H9 (cell line): ENCODE measurements around the gene DTWD2. TPM values are rescaled to one million over a fixed set of nuclear protein-coding genes. Genes with fewer than 3 reads are reported as not detected.

Source experiments
- DNase-seq: peaks from one replicate; pipeline ENCODE4 v3.0.0-alpha.2; 2017
- H2AFZ ChIP-seq: one replicate; pipeline ENCODE4 v1.6.1; 2013; ENCODE audit warnings: mild to moderate bottlenecking, low read length, control low read depth, moderate library complexity
- H2AK5ac ChIP-seq: 2 replicates; pipeline ENCODE4 v1.6.1; 2013; ENCODE audit warnings: low read length, control low read depth, mixed read lengths; ENCODE audit not compliant: insufficient read length
- H2BK120ac ChIP-seq: one replicate; pipeline ENCODE4 v1.6.1; 2013; ENCODE audit warnings: low read depth, mild to moderate bottlenecking, low read length, control low read depth, inconsistent platforms; ENCODE audit not compliant: poor library complexity, severe bottlenecking
- H2BK12ac ChIP-seq: 2 replicates; pipeline ENCODE4 v1.6.1; 2013; ENCODE audit warnings: low read length, control low read depth, mixed read lengths, low read depth; ENCODE audit not compliant: insufficient read length
- H2BK15ac ChIP-seq: 2 replicates; pipeline ENCODE4 v1.6.1; 2013; ENCODE audit warnings: low read depth, low read length, control low read depth
- H2BK20ac ChIP-seq: one replicate; pipeline ENCODE4 v1.6.1; 2013; ENCODE audit warnings: low read depth, mild to moderate bottlenecking, low read length, control low read depth, inconsistent platforms; ENCODE audit not compliant: poor library complexity, severe bottlenecking
- H2BK5ac ChIP-seq: 2 replicates; pipeline ENCODE4 v1.6.1; 2013; ENCODE audit warnings: low read length, control low read depth, mixed read lengths; ENCODE audit not compliant: insufficient read length
- H3K14ac ChIP-seq: 2 replicates; pipeline ENCODE4 v1.6.1; 2013; ENCODE audit warnings: low read length, control low read depth; ENCODE audit not compliant: insufficient read depth
- H3K18ac ChIP-seq: 2 replicates; pipeline ENCODE4 v1.6.1; 2013; ENCODE audit warnings: low read depth, mild to moderate bottlenecking, mixed read lengths, low read length, control low read depth; ENCODE audit not compliant: insufficient read length
- H3K23ac ChIP-seq: 2 replicates; pipeline ENCODE4 v1.6.1; 2013; ENCODE audit warnings: low read length, control low read depth, mixed read lengths, low read depth; ENCODE audit not compliant: insufficient read length
- H3K23me2 ChIP-seq: 2 replicates; pipeline ENCODE4 v1.6.1; 2013; ENCODE audit warnings: low read depth, mild to moderate bottlenecking, mixed read lengths, low read length, control low read depth; ENCODE audit not compliant: insufficient read length, poor library complexity, severe bottlenecking
- H3K27ac ChIP-seq: 2 replicates; pipeline ENCODE4 v1.5.1; 2013; ENCODE audit warnings: low read length, control low read depth, mixed read lengths, low read depth; ENCODE audit not compliant: insufficient read length
- H3K27me3 ChIP-seq: 2 replicates; pipeline ENCODE4 v1.6.1; 2013; ENCODE audit warnings: low read length, control low read depth, inconsistent platforms; ENCODE audit not compliant: insufficient read depth
- H3K4ac ChIP-seq: 2 replicates; pipeline ENCODE4 v1.6.1; 2013; ENCODE audit warnings: low read depth, mild to moderate bottlenecking, control low read depth, inconsistent platforms, low read length, moderate library complexity
- H3K4me1 ChIP-seq: 2 replicates; pipeline ENCODE4 v1.6.1; 2013; ENCODE audit warnings: low read length, control low read depth, inconsistent platforms; ENCODE audit not compliant: insufficient read depth
- H3K4me2 ChIP-seq: 2 replicates; pipeline ENCODE4 v1.6.1; 2013; ENCODE audit warnings: low read length, control low read depth, mixed read lengths; ENCODE audit not compliant: insufficient read length, insufficient read depth
- H3K56ac ChIP-seq: 2 replicates; pipeline ENCODE4 v1.6.1; 2013; ENCODE audit warnings: low read depth, mild to moderate bottlenecking, mixed read lengths, low read length, control low read depth; ENCODE audit not compliant: insufficient read length
- H3K79me1 ChIP-seq: 2 replicates; pipeline ENCODE4 v1.6.1; 2013; ENCODE audit warnings: low read depth, mild to moderate bottlenecking, moderate library complexity, low read length, control low read depth, inconsistent platforms; ENCODE audit not compliant: insufficient read depth, poor library complexity, severe bottlenecking
- H3K79me2 ChIP-seq: 2 replicates; pipeline ENCODE4 v1.6.1; 2013; ENCODE audit warnings: low read length, control low read depth, inconsistent platforms; ENCODE audit not compliant: insufficient read depth
- H3K9ac ChIP-seq: 2 replicates; pipeline ENCODE4 v1.6.1; 2013; ENCODE audit warnings: low read length, control low read depth, mixed read lengths; ENCODE audit not compliant: insufficient read length; ENCODE audit errors: extremely low read depth
- H3K9me3 ChIP-seq: one replicate; pipeline ENCODE4 v1.6.1; 2013; ENCODE audit warnings: low read depth, low read length, inconsistent platforms; ENCODE audit not compliant: control insufficient read depth
- H3T11ph ChIP-seq: one replicate; pipeline ENCODE4 v1.6.1; 2013; ENCODE audit warnings: mild to moderate bottlenecking, low read length, control low read depth, inconsistent platforms
- H4K20me1 ChIP-seq: one replicate; pipeline ENCODE4 v1.6.1; 2013; ENCODE audit not compliant: control insufficient read depth, insufficient read length, insufficient read depth
- H4K5ac ChIP-seq: 2 replicates; pipeline ENCODE4 v1.6.1; 2013; ENCODE audit warnings: low read depth, mild to moderate bottlenecking, mixed read lengths, low read length, control low read depth; ENCODE audit not compliant: insufficient read length
- H4K8ac ChIP-seq: replicated peaks from 2 replicates; pipeline ENCODE4 v1.6.1; 2013; ENCODE audit warnings: low read length, control low read depth, mixed read lengths, low read depth; ENCODE audit not compliant: insufficient read length
- H4K91ac ChIP-seq: 2 replicates; pipeline ENCODE4 v1.6.1; 2013; ENCODE audit warnings: low read depth, mild to moderate bottlenecking, moderate library complexity, mixed read lengths, low read length, control low read depth; ENCODE audit not compliant: insufficient read length
- H3K27ac Mint-ChIP-seq, 3 experiments: 2 replicates in 2 of 3; 3 replicates in 1 of 3; pipeline ENCODE4 v1.8.0; 2020 to 2021; ENCODE audit warnings: mixed read lengths in 3 of 3, mild to moderate bottlenecking in 1 of 3, moderate library complexity in 1 of 3
- H3K27me3 Mint-ChIP-seq: 2 replicates; pipeline ENCODE4 v1.8.0; 2021; ENCODE audit warnings: low read depth, mild to moderate bottlenecking, moderate library complexity, mixed read lengths
- H3K36me3 Mint-ChIP-seq, 3 experiments: 2 replicates in 2 of 3; 3 replicates in 1 of 3; pipeline ENCODE4 v1.8.0; 2020 to 2021; ENCODE audit warnings: low read depth in 3 of 3, mixed read lengths in 3 of 3; ENCODE audit not compliant: insufficient read depth in 1 of 3
- H3K4me1 Mint-ChIP-seq, 2 experiments: 2 replicates each; pipeline ENCODE4 v1.8.0; 2020; ENCODE audit warnings: mixed read lengths in 2 of 2
- H3K4me3 Mint-ChIP-seq, 2 experiments: 2 replicates in 1 of 2; 3 replicates in 1 of 2; pipeline ENCODE4 v1.8.0; 2020 to 2021; ENCODE audit warnings: mild to moderate bottlenecking in 2 of 2, mixed read lengths in 2 of 2, moderate library complexity in 1 of 2
- H3K9me3 Mint-ChIP-seq, 2 experiments: 2 replicates in 1 of 2; 3 replicates in 1 of 2; pipeline ENCODE4 v1.8.0; 2020; ENCODE audit warnings: mild to moderate bottlenecking in 2 of 2, mixed read lengths in 2 of 2, moderate library complexity in 1 of 2
- CTCF ChIP-seq: fragments of 200-600 bp; sonication (generic); conservative IDR thresholded peaks from 3 replicates; pipeline ENCODE4 v1.8.0; 2021; ENCODE audit warnings: antibody characterized with exemption, mild to moderate bottlenecking
- WGBS: extraction: QIAGEN DNeasy Blood & Tissue Kit; methylation state at CpG from one replicate; pipeline ENCODE4 v1.1.7; 2013; ENCODE audit warnings: missing lambda C conversion rate, low lambda C conversion rate, mixed read lengths; ENCODE audit not compliant: insufficient read length; ENCODE audit errors: extremely low coverage; 5-methylcytosine and 5-hydroxymethylcytosine counted together
- total RNA-seq: library from RNA; stranded (reverse); gene quantifications from 2 replicates; pipeline ENCODE4 v1.2.1, GENCODE V29; 2021

The DTWD2 gene
- total RNA-seq, 1 experiment from 2014 or later = 10.8 TPM

- no peak overlapping the region for H3K9ac ChIP-seq
- no peaks in the 10 kb centered on the region for H4K20me1 ChIP-seq
- no peaks in the 10 kb centered on the region for H3K4me1 Mint-ChIP-seq
- TF ChIP-seq CTCF = no peak
- H3K27ac ChIP-seq = no peak overlapping the region
- no peak overlapping the region for H3K4me2 ChIP-seq
- no peak overlapping the region for H3K23ac ChIP-seq
- no peak overlapping the region for H4K8ac ChIP-seq
- H3K23me2 ChIP-seq = no peaks in the 10 kb centered on the region
- peaks cover 0 to 1% (median 0%) of the 10 kb centered on the region in 3 experiments; a peak in 1 of 7 replicates for H3K36me3 Mint-ChIP-seq
- no peak overlapping the region for H3K27ac Mint-ChIP-seq
- H3K9me3 Mint-ChIP-seq = 0 out of 5 replicates have a peak, but pooled peaks cover 0 to 2% of the 10 kb centered on the region in 2 experiments
- no peaks in the 10 kb centered on the region for H3K79me2 ChIP-seq
- WGBS = no CpG with 5 or more reads among the region's 3 CpGs
- H3K79me1 ChIP-seq = no peaks in the 10 kb centered on the region
- H4K91ac ChIP-seq = no peak overlapping the region
- H3K27me3 ChIP-seq = no peaks in the 10 kb centered on the region
- no peak overlapping the region for H2AFZ ChIP-seq
- no peaks in the 10 kb centered on the region for H3K4me1 ChIP-seq
- no peak overlapping the region for H3K4me3 Mint-ChIP-seq
- no peak overlapping the region for H2BK12ac ChIP-seq
- H4K5ac ChIP-seq = no peak overlapping the region
- H3K9me3 ChIP-seq = no peaks in the 10 kb centered on the region
- no peak for DNase-seq
- H2BK120ac ChIP-seq = no peak overlapping the region
- no peaks in the 10 kb centered on the region for H3K27me3 Mint-ChIP-seq
- no peak overlapping the region for H3T11ph ChIP-seq
- no peak overlapping the region for H2AK5ac ChIP-seq
- H3K18ac ChIP-seq = no peak overlapping the region
- H3K14ac ChIP-seq = no peak overlapping the region
- no peak overlapping the region for H2BK20ac ChIP-seq
- no peak overlapping the region for H3K4ac ChIP-seq
- no peak overlapping the region for H2BK5ac ChIP-seq
- H3K56ac ChIP-seq = no peak overlapping the region
- H2BK15ac ChIP-seq = no peak overlapping the region
Observed at GRCh38 chr5:118857700-118858099, 130.6 kb downstream of the DTWD2 start.
